Upper lobe of left lung (tissue), 6 donors: ENCODE data around the gene POLR3F. TPM values are rescaled to one million over a fixed set of nuclear protein-coding genes. Genes with fewer than 3 reads are reported as not detected.

Source experiments
- ATAC-seq, 2 donors: fragments of 200-7000 bp; cut with Tn5 transposase; one replicate each; pipeline ENCODE4 v1.9.1; 2022; ENCODE audit warnings: mild to moderate bottlenecking in 2 of 2, moderate library complexity in 2 of 2; ENCODE audit not compliant: low FRiP score in 2 of 2
- DNase-seq, 2 donors: peaks; one replicate each; pipeline ENCODE4 v3.0.0-alpha.2; 2019 to 2020
- H3K27ac ChIP-seq, 4 donors: fragments of 200-600 bp; sonication (generic); one replicate each; pipeline ENCODE4 v1.5.1; 2016 to 2019
- H3K27me3 ChIP-seq, 4 donors: fragments of 200-600 bp; sonication (generic); one replicate each; pipeline ENCODE4 v1.5.1; 2017 to 2019
- H3K36me3 ChIP-seq, 4 donors: fragments of 200-600 bp; sonication (generic); one replicate each; pipeline ENCODE4 v1.5.1; 2016 to 2019
- H3K4me1 ChIP-seq, 4 donors: fragments of 200-600 bp; sonication (generic); one replicate each; pipeline ENCODE4 v1.5.1; 2018 to 2019
- H3K4me3 ChIP-seq, 4 donors: fragments of 200-600 bp; sonication (generic); one replicate each; pipeline ENCODE4 v1.5.1; 2017 to 2019; ENCODE audit warnings: mild to moderate bottlenecking in 2 of 4, moderate library complexity in 1 of 4
- H3K9me3 ChIP-seq, 4 donors: fragments of 200-600 bp; sonication (generic); one replicate each; pipeline ENCODE4 v1.5.1; 2018 to 2019
- CTCF ChIP-seq, 6 experiments: fragments of 450-650 bp in 4 of 6; fragments of 200-600 bp in 2 of 6; sonication (generic) in 2 of 6; IDR thresholded peaks; one replicate each; pipeline ENCODE4 v1.5.1; 2016 to 2019; ENCODE audit warnings: antibody characterized with exemption in 6 of 6
- EP300 ChIP-seq, 4 donors: sonication (generic); formaldehyde crosslinking; IDR thresholded peaks; one replicate each; pipeline ENCODE4 v1.5.1; 2017; ENCODE audit warnings: antibody characterized with exemption in 4 of 4, control low read depth in 2 of 4
- POLR2A ChIP-seq, 4 donors: fragments of 450-650 bp; IDR thresholded peaks; one replicate each; pipeline ENCODE4 v1.5.1; 2016 to 2017; ENCODE audit warnings: antibody characterized with exemption in 4 of 4, mild to moderate bottlenecking in 2 of 4
- POLR2AphosphoS5 ChIP-seq, 2 donors: sonication (generic); formaldehyde crosslinking; IDR thresholded peaks; one replicate each; pipeline ENCODE4 v1.5.1; 2017; ENCODE audit warnings: antibody characterized with exemption in 2 of 2
- WGBS, 2 donors: methylation state at CpG; one replicate each; pipeline ENCODE4 v1.1.5; 2017 to 2018; 5-methylcytosine and 5-hydroxymethylcytosine counted together
- small RNA-seq, 4 donors: library from RNA; depleted of rRNA; stranded (forward); fragments of <200 nt; gene quantifications; one replicate each; pipeline ENCODE3, GENCODE V24; 2016
- total RNA-seq, 6 donors: library from RNA; depleted of rRNA in 4 of 6; stranded (reverse); fragments of >200 nt in 4 of 6; gene quantifications; one replicate each; pipeline versions ENCODE4 v1.1.0 to v1.2.1, GENCODE V29; 2016 to 2021
- donor health status: DM: no; HTN: no; CAD: no; lungs with moderate emphysema.
- donor health status: DM: no; HTN: yes; CAD: no; lungs with severe emphysema.

The POLR3F gene
- total RNA-seq, 6 donors from 2014 or later = 3.1 to 9.7 (median 6.7) TPM

- H3K36me3 ChIP-seq = peaks cover 38 to 98% (median 81%) of the 10 kb centered on the region in 4 donors
- TF ChIP-seq POLR2A (IDR thresholded peaks at IDR 0.05) (no peak), EP300 (IDR thresholded peaks at IDR 0.05) (no peak), POLR2AphosphoS5 (IDR thresholded peaks at IDR 0.05) (no peak), CTCF (IDR thresholded peaks at IDR 0.05) (no peak)
- DNase-seq (no peak), ATAC-seq (no peak)
- no peak overlapping the region for H3K27ac ChIP-seq
- H3K4me1 ChIP-seq = no peaks in the 10 kb centered on the region
- no peaks in the 10 kb centered on the region for H3K27me3 ChIP-seq
- H3K9me3 ChIP-seq = no peaks in the 10 kb centered on the region
- H3K4me3 ChIP-seq = no peak overlapping the region
- WGBS, 2 donors = 91 to 98% methylated on average over 6 of the region's 6 CpGs
Measured at GRCh38 chr20:18532626-18533025, 65.4 kb downstream of the POLR3F start.

- DNase-seq (no peak), ATAC-seq (no peak)
- H3K9me3 ChIP-seq = no peaks in the 10 kb centered on the region
- 56 to 67% methylated on average over 1 of the region's 1 CpG for WGBS, 2 donors
- H3K4me1 ChIP-seq = no peaks in the 10 kb centered on the region
- H3K27ac ChIP-seq = no peak overlapping the region
- TF ChIP-seq CTCF (IDR thresholded peaks at IDR 0.05) (no peak), POLR2AphosphoS5 (IDR thresholded peaks at IDR 0.05) (no peak), POLR2A (IDR thresholded peaks at IDR 0.05) (no peak), EP300 (IDR thresholded peaks at IDR 0.05) (no peak)
- peaks cover 32 to 98% (median 76%) of the 10 kb centered on the region in 4 donors for H3K36me3 ChIP-seq
- H3K4me3 ChIP-seq = no peak overlapping the region
- H3K27me3 ChIP-seq = no peaks in the 10 kb centered on the region
Measured at GRCh38 chr20:18533491-18533890, 66.3 kb downstream of the POLR3F start.

- H3K36me3 ChIP-seq = peaks cover 32 to 96% (median 70%) of the 10 kb centered on the region in 4 donors
- DNase-seq = no peak
Measured at GRCh38 chr20:18533978-18534644, 66.9 kb downstream of the POLR3F start.

More at GRCh38 chr20:18533978-18534644, 66.9 kb downstream of the POLR3F start:
- Histone ChIP-seq H3K27me3 (no peaks in the 10 kb centered on the region), H3K4me1 (no peaks in the 10 kb centered on the region), H3K27ac (no peak overlapping the region), H3K9me3 (no peaks in the 10 kb centered on the region), H3K4me3 (no peak overlapping the region)
- 84 to 85% methylated on average over 6 of the region's 6 CpGs for WGBS, 2 donors
- no peak for ATAC-seq
- no peak for TF ChIP-seq POLR2AphosphoS5 (IDR thresholded peaks at IDR 0.05)
- no peak for TF ChIP-seq CTCF (IDR thresholded peaks at IDR 0.05)
- no peak for TF ChIP-seq POLR2A (IDR thresholded peaks at IDR 0.05)
- no peak for TF ChIP-seq EP300 (IDR thresholded peaks at IDR 0.05)

Small RNA genes lying within 50 kb of the gene (small RNA-seq; reads per million reads assigned to genes)
- gene MIR3192 = 0 reads per million in 4 donors
- gene RNA5SP476 = 0 reads per million in 4 donors

Other genes starting within 250 kb of the POLR3F start
- 10 to 100 TPM in 5 of 6 donors, 1 to 10 TPM in 1; 9.2 to 30.4 (median 12.8) TPM for gene ZNF133, start 178.9 kb upstream of the POLR3F start, total RNA-seq
- gene DZANK1, start 360 bp upstream of the POLR3F start, total RNA-seq = 10 to 100 TPM in 2 of 6 donors, 1 to 10 TPM in 4; 1.8 to 12.8 (median 4.4) TPM
- gene RBBP9, start 29.8 kb downstream of the POLR3F start, total RNA-seq = 10 to 100 TPM in 4 of 6 donors, 1 to 10 TPM in 2; 6.9 to 32.0 (median 15.0) TPM
- gene SEC23B, start 40.5 kb downstream of the POLR3F start, total RNA-seq = 10 to 100 TPM; 21.3 to 74.3 (median 64.2) TPM
- gene SMIM26, start 100.0 kb downstream of the POLR3F start, total RNA-seq = 10 to 100 TPM; 12.5 to 81.3 (median 63.7) TPM
- gene DTD1, start 120.7 kb downstream of the POLR3F start, total RNA-seq = 10 to 100 TPM; 19.9 to 31.2 (median 24.8) TPM